C4-2B (cell line): ENCODE measurements around the gene AMHR2.

ENCODE experiments used
- H3K27ac ChIP-seq: fragments of 450-650 bp; 2 replicates; pipeline ENCODE4 v1.5.1; 2017
- CTCF ChIP-seq: fragments of 450-650 bp; conservative IDR thresholded peaks from 2 replicates; pipeline ENCODE4 v1.5.1; 2017; ENCODE audit warnings: mild to moderate bottlenecking
- ZFX ChIP-seq: fragments of 450-650 bp; IDR thresholded peaks from 2 replicates; pipeline ENCODE4 v1.6.1; 2017

The AMHR2 gene

GRCh38 chr12:53454707-53455106, 31.1 kb downstream of the AMHR2 start:
- no peak for TF ChIP-seq ZFX
- TF ChIP-seq CTCF: no peak
- no peak overlapping the region for H3K27ac ChIP-seq

- TF ChIP-seq ZFX (no peak), CTCF (no peak)
- no peak overlapping the region for H3K27ac ChIP-seq
Observed at GRCh38 chr12:53456654-53457366, 33.2 kb downstream of the AMHR2 start.

GRCh38 chr12:53459097-53459496, 35.4 kb downstream of the AMHR2 start:
- no peak overlapping the region for H3K27ac ChIP-seq

GRCh38 chr12:53461059-53461458, 37.4 kb downstream of the AMHR2 start:
- H3K27ac ChIP-seq: no peak overlapping the region
- TF ChIP-seq ZFX: no peak
- no peak for TF ChIP-seq CTCF

More at GRCh38 chr12:53459097-53459496, 35.4 kb downstream of the AMHR2 start:
- TF ChIP-seq CTCF (no peak), ZFX (no peak)

- TF ChIP-seq ZFX (no peak), CTCF (no peak)
- H3K27ac ChIP-seq: no peak overlapping the region
Observed at GRCh38 chr12:53461591-53461990, 37.9 kb downstream of the AMHR2 start.

- no peak overlapping the region for H3K27ac ChIP-seq
- TF ChIP-seq ZFX (no peak), CTCF (no peak)
Observed at GRCh38 chr12:53462935-53463334, 39.3 kb downstream of the AMHR2 start.

GRCh38 chr12:53463802-53464560, 40.3 kb downstream of the AMHR2 start:
- no peak for TF ChIP-seq CTCF
- no peak for TF ChIP-seq ZFX
- H3K27ac ChIP-seq: no peak overlapping the region
